T-cell (primary cell): ENCODE measurements around the gene GTF3A. TPM values are rescaled to one million over a fixed set of nuclear protein-coding genes. Genes with fewer than 3 reads are reported as not detected.

ENCODE experiments used
- ATAC-seq, 4 experiments: fragments of 200-7000 bp in 3 of 4; fragments of 150-1000 bp in 1 of 4; cut with Tn5 transposase; replicated peaks in 1 of 4; 1 replicate in 3 of 4; 2 replicates in 1 of 4; pipeline ENCODE4 v1.10.0; 2021; ENCODE audit warnings: moderate library complexity in 3 of 4, mild to moderate bottlenecking in 2 of 4, moderate number of reproducible peaks in 1 of 4
- CTCF ChIA-PET, 2 donors: fragments of 300-600 bp; sonication (Branson Sonifier 250); formaldehyde crosslinking; loops; one replicate each; lab custom pipeline; 2022; ENCODE audit warnings: antibody characterized with exemption in 2 of 2; lab: Charles Lee
- POLR2A ChIA-PET, 2 donors: fragments of 300-600 bp; sonication (Branson Sonifier 250); formaldehyde crosslinking; loops; one replicate each; lab custom pipeline; 2022; ENCODE audit warnings: antibody characterized with exemption in 2 of 2; lab: Charles Lee
- DNase-seq, 35 experiments: peaks; one replicate each; pipeline versions ENCODE4 v3.0.0 to v3.0.0-alpha.2; 2013 to 2023
- H3K27ac ChIP-seq: one replicate; pipeline ENCODE4 v1.5.1; 2013; ENCODE audit warnings: low read length
- H3K27me3 ChIP-seq, 2 experiments: replicated peaks in 1 of 2; 1 replicate in 1 of 2; 2 replicates in 1 of 2; pipeline versions ENCODE4 v1.6.1 to v1.7.0; 2013; ENCODE audit warnings: low read length in 1 of 2, mixed read lengths in 1 of 2; ENCODE audit not compliant: control insufficient read depth in 2 of 2, insufficient read depth in 2 of 2; ENCODE audit errors: extremely low read depth in 1 of 2
- H3K36me3 ChIP-seq, 2 donors: 1 replicate in 1 of 2; 2 replicates in 1 of 2; pipeline versions ENCODE4 v1.6.1 to v1.7.0; 2013; ENCODE audit warnings: low read length in 1 of 2; ENCODE audit not compliant: control insufficient read depth in 2 of 2, insufficient read depth in 1 of 2; ENCODE audit errors: extremely low read depth in 1 of 2
- H3K4me1 ChIP-seq, 2 experiments: 1 replicate in 1 of 2; 2 replicates in 1 of 2; pipeline versions ENCODE4 v1.6.1 to v1.7.0; 2013; ENCODE audit warnings: low read length in 2 of 2, mixed read lengths in 1 of 2; ENCODE audit not compliant: insufficient read depth in 2 of 2, control insufficient read depth in 1 of 2; ENCODE audit errors: extremely low read depth in 1 of 2
- H3K4me3 ChIP-seq, 2 donors: 1 replicate in 1 of 2; 2 replicates in 1 of 2; pipeline versions ENCODE4 v1.5.1 to v1.7.0; 2013; ENCODE audit warnings: mild to moderate bottlenecking in 2 of 2, low read length in 1 of 2, moderate library complexity in 1 of 2; ENCODE audit not compliant: control insufficient read depth in 1 of 2; ENCODE audit errors: extremely low read depth in 1 of 2
- H3K9me3 ChIP-seq: 2 replicates; pipeline ENCODE4 v1.7.0; 2013
- H3K27ac Mint-ChIP-seq, 2 donors: one replicate each; pipeline ENCODE4 v1.8.0; 2020 to 2021; ENCODE audit warnings: mild to moderate bottlenecking in 2 of 2, mixed read lengths in 2 of 2
- H3K27me3 Mint-ChIP-seq, 2 donors: one replicate each; pipeline ENCODE4 v1.8.0; 2021 to 2022; ENCODE audit warnings: mixed read lengths in 2 of 2
- H3K36me3 Mint-ChIP-seq: one replicate; pipeline ENCODE4 v1.8.0; 2021; ENCODE audit warnings: mixed read lengths
- H3K4me1 Mint-ChIP-seq, 3 donors: one replicate each; pipeline ENCODE4 v1.8.0; 2020 to 2022; ENCODE audit warnings: mixed read lengths in 3 of 3, mild to moderate bottlenecking in 1 of 3
- H3K4me3 Mint-ChIP-seq, 3 donors: one replicate each; pipeline ENCODE4 v1.8.0; 2020 to 2022; ENCODE audit warnings: mild to moderate bottlenecking in 3 of 3, mixed read lengths in 3 of 3, moderate library complexity in 3 of 3
- H3K9me3 Mint-ChIP-seq, 3 donors: one replicate each; pipeline ENCODE4 v1.8.0; 2020 to 2022; ENCODE audit warnings: mixed read lengths in 3 of 3
- WGBS: methylation state at CpG from one replicate; pipeline ENCODE4 v1.1.5; 2013; ENCODE audit warnings: missing lambda C conversion rate; ENCODE audit not compliant: insufficient coverage; 5-methylcytosine and 5-hydroxymethylcytosine counted together
- total RNA-seq, 35 experiments: library from RNA in 6 of 35; stranded (reverse) in 6 of 35; fragments of 120-200 nt in 1 of 35; gene quantifications; one replicate each; pipeline versions ENCODE4 v1.2.1 to v1.2.4 and lab custom pipeline; 2013 to 2026

The GTF3A gene
- total RNA-seq, 5 donors from 2014 or later (not counting 1 experiment from before 2014, with no cell fraction given): 144 to 266 (median 229) TPM

- H3K27me3 Mint-ChIP-seq: no peaks in the 10 kb centered on the region
- DNase-seq (peak in 16 of 35 experiments; percentile 19 to 59 (median 32)), ATAC-seq (peak; percentile 53 to 79 (median 71))
- H3K27ac Mint-ChIP-seq: peak overlapping the region; percentile 78 to 83
- Histone ChIP-seq H3K4me3 (no peak overlapping the region), H3K27ac (peak overlapping the region; percentile 71), H3K4me1 (peaks cover under 1 to 29% of the 10 kb centered on the region in 2 experiments), H3K9me3 (no peaks in the 10 kb centered on the region), H3K27me3 (no peaks in the 10 kb centered on the region), H3K36me3 (peaks cover 12 to 84% of the 10 kb centered on the region in 2 donors)
- POLR2A ChIA-PET: interaction anchor here (0.6 to 0.8 kb wide), 2 partner anchors 18 to 71 kb away, joined by 5 to 8 read pairs; no protein-coding TSS in a partner anchor
- peaks cover 77% of the 10 kb centered on the region for H3K36me3 Mint-ChIP-seq
- peaks cover 46 to 68% (median 61%) of the 10 kb centered on the region in 3 donors for H3K4me1 Mint-ChIP-seq
- WGBS: 41% methylated on average over 10 of the region's 12 CpGs
- CTCF ChIA-PET: interaction anchor here in 1 of 2 donors (0.7 to 1.8 kb wide), 4 partner anchors 9 to 27 kb away, joined by 3 to 7 read pairs (median 3); partner anchors contain the start of genes GTF3A and MTIF3
- no peaks in the 10 kb centered on the region for H3K9me3 Mint-ChIP-seq
- peak overlapping the region in 2 of 3 donors; percentile 11 to 25 for H3K4me3 Mint-ChIP-seq
Measured at GRCh38 chr13:27432611-27433210, 8.3 kb downstream of the GTF3A start.

GRCh38 chr13:27437126-27437525 is 12.7 kb downstream of the GTF3A start:
- peak overlapping the region; percentile 64 to 71 for H3K27ac Mint-ChIP-seq
- H3K36me3 ChIP-seq: peaks cover 3 to 60% of the 10 kb centered on the region in 2 donors
- DNase-seq: no peak
- ChIA-PET POLR2A (no interaction called here), CTCF (no interaction called here)
- no peak overlapping the region for H3K27ac ChIP-seq
- no peaks in the 10 kb centered on the region for H3K27me3 Mint-ChIP-seq
- 100% methylated on average over 1 of the region's 2 CpGs for WGBS
- H3K4me3 Mint-ChIP-seq: no peak overlapping the region
- H3K9me3 ChIP-seq: no peaks in the 10 kb centered on the region
- peaks cover 21 to 36% of the 10 kb centered on the region in 2 experiments for H3K4me1 ChIP-seq
- ATAC-seq: no peak
- H3K9me3 Mint-ChIP-seq: no peaks in the 10 kb centered on the region
- no peak overlapping the region for H3K4me3 ChIP-seq
- H3K27me3 ChIP-seq: no peaks in the 10 kb centered on the region
- H3K4me1 Mint-ChIP-seq: peaks cover 47 to 64% (median 60%) of the 10 kb centered on the region in 3 donors
- peaks cover 79% of the 10 kb centered on the region for H3K36me3 Mint-ChIP-seq

DNA sequence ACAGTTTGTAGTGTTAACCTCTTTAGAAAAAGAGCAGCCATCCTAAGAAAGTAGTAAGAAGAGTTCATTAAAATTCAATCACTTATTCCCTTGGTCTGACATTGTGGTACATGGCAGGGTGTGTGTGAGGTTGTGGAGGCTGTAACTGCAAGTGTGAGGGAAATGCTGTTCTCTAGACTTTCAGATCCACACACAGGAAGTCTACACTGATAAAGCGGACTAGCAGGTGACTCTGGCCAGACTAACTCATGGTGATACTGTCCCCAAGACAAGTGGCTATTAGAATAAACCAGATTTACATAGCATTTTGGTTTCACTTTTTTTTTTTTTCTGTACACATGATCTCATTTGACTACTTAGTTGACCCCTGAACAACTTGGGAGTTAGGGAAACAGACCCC is 16.0 kb downstream of the GTF3A start:
- peaks cover 49 to 63% (median 61%) of the 10 kb centered on the region in 3 donors for H3K4me1 Mint-ChIP-seq
- H3K36me3 ChIP-seq: peaks cover 0 to 31% of the 10 kb centered on the region in 2 donors
- peak in 1 of 4 experiments; percentile 32 for ATAC-seq

DNA sequence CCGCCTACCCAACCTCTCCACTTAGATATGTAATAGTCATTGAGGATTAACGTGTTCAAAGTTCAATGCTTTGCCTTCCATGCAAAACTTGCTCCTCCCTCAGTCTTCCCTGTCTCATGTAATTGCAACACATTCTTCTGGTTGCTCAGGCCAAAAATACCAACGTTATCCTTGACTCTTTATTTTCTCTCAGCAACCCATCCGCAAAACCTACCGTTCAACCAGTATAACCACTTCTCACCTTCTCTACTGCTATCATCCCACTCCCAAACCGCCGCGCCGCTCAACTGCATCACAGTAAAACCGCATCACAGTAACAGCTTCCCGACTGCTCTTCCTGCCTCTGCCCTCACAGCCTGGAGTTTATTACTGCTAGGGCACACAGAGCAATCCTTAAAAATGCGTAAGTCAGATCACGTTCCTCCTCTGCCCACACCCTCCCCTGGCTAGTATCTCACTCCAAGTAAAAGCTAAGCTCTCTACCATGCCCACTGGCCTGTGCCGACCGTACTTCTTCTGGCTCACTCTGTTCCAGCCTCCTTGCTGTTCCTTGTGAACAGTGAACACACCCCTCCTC is 17.7 kb downstream of the GTF3A start:
- peaks cover 66 to 77% (median 72%) of the 10 kb centered on the region in 3 donors for H3K4me1 Mint-ChIP-seq
- H3K27me3 Mint-ChIP-seq: no peaks in the 10 kb centered on the region
- ChIA-PET CTCF (interaction anchor here (0.6 to 4.5 kb wide), 4 partner anchors 13 to 37 kb away, joined by 4 to 29 read pairs (median 16); partner anchors contain the start of gene GTF3A (in 1 of the 2)), POLR2A (interaction anchor here in 1 of 2 donors (1.0 kb wide), 1 partner anchor 16 kb away, joined by 4 read pairs; no protein-coding TSS in a partner anchor)
- H3K4me3 Mint-ChIP-seq: peak overlapping the region; percentile 50 to 73 (median 68)
- Histone ChIP-seq H3K9me3 (no peaks in the 10 kb centered on the region), H3K27me3 (no peaks in the 10 kb centered on the region), H3K36me3 (peaks cover 0 to 20% of the 10 kb centered on the region in 2 donors), H3K4me1 (peaks cover 23 to 54% of the 10 kb centered on the region in 2 experiments), H3K4me3 (peak overlapping the region; percentile 5 to 11), H3K27ac (peak overlapping the region; percentile 69)
- DNase-seq (peak in 24 of 35 experiments; percentile 15 to 64 (median 36)), ATAC-seq (peak; percentile 44 to 76 (median 62))
- 15% methylated on average over 14 of the region's 15 CpGs for WGBS
- no peaks in the 10 kb centered on the region for H3K9me3 Mint-ChIP-seq
- H3K36me3 Mint-ChIP-seq: peaks cover 51% of the 10 kb centered on the region
- peak overlapping the region; percentile 80 to 95 for H3K27ac Mint-ChIP-seq

More for the DNA sequence above, 16.0 kb downstream of the GTF3A start:
- no peaks in the 10 kb centered on the region for H3K9me3 ChIP-seq
- no peak for DNase-seq
- H3K36me3 Mint-ChIP-seq: peaks cover 60% of the 10 kb centered on the region
- peaks cover 23 to 40% of the 10 kb centered on the region in 2 experiments for H3K4me1 ChIP-seq
- peak overlapping the region; percentile 80 to 95 for H3K27ac Mint-ChIP-seq
- no CpG with 5 or more reads among the region's 1 CpG for WGBS
- H3K4me3 ChIP-seq: no peak overlapping the region
- POLR2A ChIA-PET: no interaction called here
- peak overlapping the region in 2 of 3 donors; percentile 23 to 26 for H3K4me3 Mint-ChIP-seq
- H3K27me3 Mint-ChIP-seq: no peaks in the 10 kb centered on the region
- CTCF ChIA-PET: interaction anchor here (0.5 to 1.4 kb wide), 6 partner anchors 12 to 1090 kb away, joined by 3 to 8 read pairs (median 5); no protein-coding TSS in a partner anchor
- H3K27me3 ChIP-seq: no peaks in the 10 kb centered on the region
- H3K27ac ChIP-seq: peak overlapping the region; percentile 69
- no peaks in the 10 kb centered on the region for H3K9me3 Mint-ChIP-seq

GRCh38 chr13:27442797-27443196 is 18.4 kb downstream of the GTF3A start:
- POLR2A ChIA-PET: interaction anchor here in 1 of 2 donors (1.0 kb wide), 1 partner anchor 17 kb away, joined by 4 read pairs; no protein-coding TSS in a partner anchor
- H3K4me1 ChIP-seq: peaks cover 30 to 56% of the 10 kb centered on the region in 2 experiments

More at GRCh38 chr13:27442797-27443196, 18.4 kb downstream of the GTF3A start:
- Mint-ChIP-seq H3K27me3 (no peaks in the 10 kb centered on the region), H3K4me3 (peak overlapping the region; percentile 50 to 73 (median 68)), H3K36me3 (peaks cover 45% of the 10 kb centered on the region), H3K27ac (peak overlapping the region; percentile 80 to 95), H3K9me3 (no peaks in the 10 kb centered on the region), H3K4me1 (peaks cover 66 to 79% (median 75%) of the 10 kb centered on the region in 3 donors)
- CTCF ChIA-PET: interaction anchor here (0.6 to 4.5 kb wide), 3 partner anchors 16 to 38 kb away, joined by 7 to 29 read pairs (median 25); partner anchors contain the start of gene GTF3A (in 1 of the 2)
- no peak overlapping the region for H3K4me3 ChIP-seq
- no peaks in the 10 kb centered on the region for H3K9me3 ChIP-seq
- peak in 2 of 4 experiments; percentile 3 to 7 for ATAC-seq
- DNase-seq: no peak
- 100% methylated on average over 4 of the region's 7 CpGs for WGBS
- peak overlapping the region; percentile 69 for H3K27ac ChIP-seq
- no peaks in the 10 kb centered on the region for H3K27me3 ChIP-seq
- H3K36me3 ChIP-seq: peaks cover 0 to 20% of the 10 kb centered on the region in 2 donors
